IPS-18c (cell line): ENCODE results near the gene COQ10B.

Source experiments
- H3K4me3 ChIP-seq: 2 replicates; pipeline ENCODE4 v1.7.0; 2013; ENCODE audit warnings: low read depth, mild to moderate bottlenecking, low read length, moderate library complexity; ENCODE audit not compliant: insufficient read depth
- H3K9me3 ChIP-seq: one replicate; pipeline ENCODE4 v1.6.1; 2013; ENCODE audit warnings: mild to moderate bottlenecking, low read length, moderate library complexity; ENCODE audit not compliant: control insufficient read depth, insufficient read depth

The COQ10B gene

DNA sequence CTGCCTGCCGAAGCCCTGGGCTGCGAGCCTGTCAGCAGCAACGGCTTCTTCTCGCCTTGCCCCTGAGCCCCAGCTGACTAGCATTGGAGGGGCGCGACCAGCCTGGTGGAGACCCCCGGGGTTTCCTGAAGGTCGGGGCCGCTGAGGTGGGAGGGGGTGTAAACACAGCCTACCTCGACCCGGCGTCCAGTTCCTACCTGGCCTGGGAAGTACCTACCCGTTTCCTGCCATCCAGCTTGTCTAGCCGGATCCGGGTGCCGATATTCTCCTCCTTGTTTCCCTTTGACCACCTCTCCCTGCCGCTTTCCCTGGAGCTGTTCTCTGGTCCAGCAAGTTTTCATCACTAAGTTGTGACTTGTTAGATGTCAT, 63.0 kb downstream of the COQ10B start:
- Histone ChIP-seq H3K4me3 (peak overlapping the region; percentile 95), H3K9me3 (no peaks in the 10 kb centered on the region)

DNA sequence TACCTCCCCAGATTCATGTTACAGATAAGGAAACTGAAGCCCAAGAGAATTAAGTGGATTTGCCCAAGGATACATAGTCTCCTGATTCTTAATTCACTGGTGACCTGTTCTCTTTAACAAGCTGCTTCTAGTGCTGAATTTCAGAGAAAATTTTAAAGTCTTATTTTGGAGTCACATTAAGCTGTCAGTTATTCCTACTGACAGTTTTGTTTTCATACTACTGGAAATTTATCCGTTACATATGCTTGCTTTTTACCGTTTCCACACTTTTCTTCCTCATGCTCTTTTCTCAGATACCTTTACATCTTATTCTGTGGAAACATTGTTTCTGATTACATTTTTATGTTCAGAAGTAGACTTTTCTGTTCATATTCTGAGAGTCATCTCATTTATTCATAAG, 63.8 kb downstream of the COQ10B start:
- Histone ChIP-seq H3K4me3 (no peak overlapping the region), H3K9me3 (no peaks in the 10 kb centered on the region)
